KMS-11 (cell line): Measurements from ENCODE around the gene ARG2.

Source experiments
- H2AFZ ChIP-seq: fragments of 200-600 bp; sonication (generic); 2 replicates; pipeline ENCODE4 v1.6.1; 2016; ENCODE audit warnings: antibody characterized with exemption, mixed run types, low read depth
- H3K27ac ChIP-seq: fragments of 200-600 bp; sonication (generic); 2 replicates; pipeline ENCODE4 v1.6.1; 2016; ENCODE audit warnings: mild to moderate bottlenecking, mixed run types
- H3K27me3 ChIP-seq: fragments of 200-600 bp; sonication (generic); 2 replicates; pipeline ENCODE4 v1.6.1; 2017; ENCODE audit warnings: mild to moderate bottlenecking, low read depth, mixed run types, moderate library complexity; ENCODE audit not compliant: insufficient read depth
- H3K36me3 ChIP-seq: fragments of 200-600 bp; sonication (generic); 2 replicates; pipeline ENCODE4 v1.6.1; 2017; ENCODE audit warnings: mild to moderate bottlenecking, mixed run types; ENCODE audit not compliant: insufficient read depth
- H3K4me1 ChIP-seq: fragments of 200-600 bp; sonication (generic); 2 replicates; pipeline ENCODE4 v1.6.1; 2016; ENCODE audit warnings: mild to moderate bottlenecking, low read depth, mixed run types; ENCODE audit not compliant: poor library complexity, severe bottlenecking
- H3K4me2 ChIP-seq: fragments of 200-600 bp; sonication (generic); 2 replicates; pipeline ENCODE4 v1.7.0; 2016; ENCODE audit warnings: mild to moderate bottlenecking, mixed run types
- H3K4me3 ChIP-seq: fragments of 200-600 bp; sonication (generic); IDR thresholded peaks from 2 replicates; pipeline ENCODE4 v1.6.1; 2017; ENCODE audit warnings: low read depth, low read length, mixed read lengths; ENCODE audit not compliant: insufficient read depth
- H3K79me2 ChIP-seq: fragments of 200-600 bp; sonication (generic); 2 replicates; pipeline ENCODE4 v1.6.1; 2016; ENCODE audit warnings: low read depth, mixed run types; ENCODE audit not compliant: insufficient read depth
- H3K9ac ChIP-seq: fragments of 200-600 bp; sonication (generic); 2 replicates; pipeline ENCODE4 v1.6.1; 2016; ENCODE audit warnings: mild to moderate bottlenecking, mixed run types
- H4K20me1 ChIP-seq: fragments of 200-600 bp; sonication (generic); 2 replicates; pipeline ENCODE4 v1.6.1; 2016; ENCODE audit warnings: mild to moderate bottlenecking, mixed run types; ENCODE audit not compliant: insufficient read depth
- TF ChIP-seq, protein P1 (sequence below): fragments of 200-600 bp; sonication (generic); conservative IDR thresholded peaks from 2 replicates; pipeline ENCODE4 v1.6.1; 2017; ENCODE audit warnings: low read depth, mild to moderate bottlenecking, antibody characterized with exemption, low read length, moderate library complexity, mixed read lengths

ARG2 gene

GRCh38 chr14:67602076-67602475, 17.6 kb upstream of the ARG2 start:
- Histone ChIP-seq H3K4me2 (no peak overlapping the region), H3K9ac (no peak overlapping the region)
- TF ChIP-seq, protein P1, sequence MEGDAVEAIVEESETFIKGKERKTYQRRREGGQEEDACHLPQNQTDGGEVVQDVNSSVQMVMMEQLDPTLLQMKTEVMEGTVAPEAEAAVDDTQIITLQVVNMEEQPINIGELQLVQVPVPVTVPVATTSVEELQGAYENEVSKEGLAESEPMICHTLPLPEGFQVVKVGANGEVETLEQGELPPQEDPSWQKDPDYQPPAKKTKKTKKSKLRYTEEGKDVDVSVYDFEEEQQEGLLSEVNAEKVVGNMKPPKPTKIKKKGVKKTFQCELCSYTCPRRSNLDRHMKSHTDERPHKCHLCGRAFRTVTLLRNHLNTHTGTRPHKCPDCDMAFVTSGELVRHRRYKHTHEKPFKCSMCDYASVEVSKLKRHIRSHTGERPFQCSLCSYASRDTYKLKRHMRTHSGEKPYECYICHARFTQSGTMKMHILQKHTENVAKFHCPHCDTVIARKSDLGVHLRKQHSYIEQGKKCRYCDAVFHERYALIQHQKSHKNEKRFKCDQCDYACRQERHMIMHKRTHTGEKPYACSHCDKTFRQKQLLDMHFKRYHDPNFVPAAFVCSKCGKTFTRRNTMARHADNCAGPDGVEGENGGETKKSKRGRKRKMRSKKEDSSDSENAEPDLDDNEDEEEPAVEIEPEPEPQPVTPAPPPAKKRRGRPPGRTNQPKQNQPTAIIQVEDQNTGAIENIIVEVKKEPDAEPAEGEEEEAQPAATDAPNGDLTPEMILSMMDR = no peak

DNA sequence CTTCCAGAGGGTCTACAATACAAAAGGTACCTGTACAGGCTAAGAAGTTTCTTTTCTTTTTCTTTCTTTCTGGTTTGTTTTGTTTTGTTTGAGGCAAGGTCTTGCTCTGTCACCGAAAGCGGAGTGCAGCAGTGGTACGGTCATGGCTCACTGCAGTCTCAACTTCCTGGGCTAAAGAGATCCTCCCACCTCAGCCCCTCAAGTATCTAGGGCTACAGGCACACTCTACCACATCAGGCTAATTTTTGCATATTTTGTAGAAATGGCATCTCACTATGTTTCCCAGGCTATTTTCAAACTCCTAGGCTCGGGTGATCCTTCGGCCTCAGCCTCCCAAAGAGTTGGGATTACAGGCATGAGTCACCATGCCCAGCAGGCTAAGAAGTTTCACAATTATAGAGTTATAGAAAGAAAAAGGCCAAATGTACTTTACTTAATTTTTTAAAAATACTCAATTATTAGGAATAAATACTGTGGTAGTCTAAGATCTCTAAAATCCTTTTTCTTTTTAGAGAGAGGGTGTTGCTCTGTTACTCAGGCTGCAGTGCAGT, 16.6 kb upstream of the ARG2 start:
- H3K9ac ChIP-seq = no peak overlapping the region
- no peak overlapping the region for H3K4me3 ChIP-seq
- H3K79me2 ChIP-seq = no peaks in the 10 kb centered on the region
- H3K4me2 ChIP-seq = no peak overlapping the region
- no peak overlapping the region for H3K27ac ChIP-seq
- H3K36me3 ChIP-seq = no peaks in the 10 kb centered on the region
- no peaks in the 10 kb centered on the region for H4K20me1 ChIP-seq
- TF ChIP-seq, protein P1 = no peak
- H3K27me3 ChIP-seq = no peaks in the 10 kb centered on the region
- H2AFZ ChIP-seq = no peak overlapping the region
- peaks cover 17% of the 10 kb centered on the region for H3K4me1 ChIP-seq

More at GRCh38 chr14:67602076-67602475, 17.6 kb upstream of the ARG2 start:
- Histone ChIP-seq H3K36me3 (no peaks in the 10 kb centered on the region), H3K79me2 (no peaks in the 10 kb centered on the region), H2AFZ (no peak overlapping the region), H3K4me3 (no peak overlapping the region), H3K27me3 (no peaks in the 10 kb centered on the region), H3K4me1 (peaks cover 17% of the 10 kb centered on the region), H4K20me1 (no peaks in the 10 kb centered on the region), H3K27ac (no peak overlapping the region)

- Histone ChIP-seq H3K79me2 (no peaks in the 10 kb centered on the region), H3K36me3 (no peaks in the 10 kb centered on the region), H3K4me3 (no peak overlapping the region), H3K4me1 (peaks cover 17% of the 10 kb centered on the region), H3K27me3 (no peaks in the 10 kb centered on the region), H3K4me2 (no peak overlapping the region), H4K20me1 (no peaks in the 10 kb centered on the region), H2AFZ (no peak overlapping the region), H3K9ac (no peak overlapping the region), H3K27ac (no peak overlapping the region)
- TF ChIP-seq, protein P1 = no peak
These were observed 12.1 kb upstream of the ARG2 start for GRCh38 chr14:67607646-67608045.

- Histone ChIP-seq H3K9ac (no peak overlapping the region), H2AFZ (no peak overlapping the region), H3K4me1 (peaks cover 9% of the 10 kb centered on the region), H4K20me1 (no peaks in the 10 kb centered on the region), H3K79me2 (no peaks in the 10 kb centered on the region), H3K27ac (no peak overlapping the region), H3K4me2 (no peak overlapping the region), H3K36me3 (no peaks in the 10 kb centered on the region), H3K27me3 (no peaks in the 10 kb centered on the region), H3K4me3 (no peak overlapping the region)
- TF ChIP-seq, protein P1 = no peak
These were observed 9.9 kb upstream of the ARG2 start for GRCh38 chr14:67609642-67610310.
